Dendritic cell treated with granulocyte-macrophage colony-stimulating factor and Interleukin-4, amounts not matched to agents 40 ng/mL and 50 ng/mL, for 4 days (primary cell): Measurements from ENCODE around the gene AOPEP.

Source experiments
- H3K27ac Mint-ChIP-seq: one replicate; pipeline ENCODE4 v1.8.0; 2022; ENCODE audit warnings: mild to moderate bottlenecking, mixed read lengths
- H3K27me3 Mint-ChIP-seq: one replicate; pipeline ENCODE4 v1.8.0; 2022; ENCODE audit warnings: mild to moderate bottlenecking, mixed read lengths
- H3K36me3 Mint-ChIP-seq: one replicate; pipeline ENCODE4 v1.8.0; 2022; ENCODE audit warnings: low read depth, mixed read lengths
- H3K4me1 Mint-ChIP-seq: one replicate; pipeline ENCODE4 v1.8.0; 2022; ENCODE audit warnings: low read depth, mixed read lengths
- H3K4me3 Mint-ChIP-seq: one replicate; pipeline ENCODE4 v1.8.0; 2022; ENCODE audit warnings: mild to moderate bottlenecking, moderate library complexity, mixed read lengths
- H3K9me3 Mint-ChIP-seq: one replicate; pipeline ENCODE4 v1.8.0; 2022; ENCODE audit warnings: mixed read lengths
- intact Hi-C: fragments of 100-400 bp; cut with micrococcal nuclease; formaldehyde crosslinking; loops from one replicate; pipeline ENCODE4 v1.15.0; 2022

The AOPEP gene

GRCh38 chr9:94734054-94734754 lies 7.7 kb downstream of the AOPEP start:
- H3K27ac Mint-ChIP-seq = no peak overlapping the region
- H3K36me3 Mint-ChIP-seq = peaks cover 6% of the 10 kb centered on the region
- H3K27me3 Mint-ChIP-seq = no peaks in the 10 kb centered on the region
- intact Hi-C loops = no loop called here
- no peak overlapping the region for H3K4me3 Mint-ChIP-seq
- H3K9me3 Mint-ChIP-seq = no peaks in the 10 kb centered on the region
- H3K4me1 Mint-ChIP-seq = peaks cover 14% of the 10 kb centered on the region

GRCh38 chr9:94736759-94737158 lies 10.3 kb downstream of the AOPEP start:
- H3K36me3 Mint-ChIP-seq = peaks cover 6% of the 10 kb centered on the region
- no peaks in the 10 kb centered on the region for H3K27me3 Mint-ChIP-seq
- H3K4me1 Mint-ChIP-seq = peaks cover 14% of the 10 kb centered on the region
- H3K9me3 Mint-ChIP-seq = no peaks in the 10 kb centered on the region
- H3K27ac Mint-ChIP-seq = no peak overlapping the region
- intact Hi-C loops = no loop called here
- no peak overlapping the region for H3K4me3 Mint-ChIP-seq

GRCh38 chr9:94740145-94740840 lies 13.8 kb downstream of the AOPEP start:
- Mint-ChIP-seq H3K36me3 (peaks cover 15% of the 10 kb centered on the region), H3K27ac (no peak overlapping the region), H3K4me1 (peaks cover 18% of the 10 kb centered on the region), H3K4me3 (no peak overlapping the region), H3K9me3 (no peaks in the 10 kb centered on the region), H3K27me3 (no peaks in the 10 kb centered on the region)
- intact Hi-C loops = no loop called here

GRCh38 chr9:94741866-94742265 lies 15.4 kb downstream of the AOPEP start:
- Mint-ChIP-seq H3K4me1 (peaks cover 18% of the 10 kb centered on the region), H3K27me3 (no peaks in the 10 kb centered on the region), H3K36me3 (peaks cover 9% of the 10 kb centered on the region), H3K4me3 (no peak overlapping the region), H3K27ac (no peak overlapping the region), H3K9me3 (no peaks in the 10 kb centered on the region)
- intact Hi-C loops = no loop called here

- Mint-ChIP-seq H3K36me3 (peaks cover 10% of the 10 kb centered on the region), H3K27ac (no peak overlapping the region), H3K4me3 (no peak overlapping the region), H3K9me3 (no peaks in the 10 kb centered on the region), H3K27me3 (no peaks in the 10 kb centered on the region), H3K4me1 (peaks cover 18% of the 10 kb centered on the region)
- intact Hi-C loops = no loop called here
Measured at GRCh38 chr9:94743035-94743954, 16.8 kb downstream of the AOPEP start.

GRCh38 chr9:94745806-94746540 lies 19.5 kb downstream of the AOPEP start:
- Mint-ChIP-seq H3K36me3 (peaks cover 32% of the 10 kb centered on the region), H3K27ac (no peak overlapping the region), H3K4me3 (no peak overlapping the region), H3K4me1 (peaks cover 14% of the 10 kb centered on the region), H3K27me3 (no peaks in the 10 kb centered on the region), H3K9me3 (peaks cover 18% of the 10 kb centered on the region)
- intact Hi-C loops = no loop called here

- Mint-ChIP-seq H3K27ac (no peak overlapping the region), H3K9me3 (peaks cover 18% of the 10 kb centered on the region)
Measured at GRCh38 chr9:94746541-94747370, 20.3 kb downstream of the AOPEP start.

GRCh38 chr9:94754976-94755475 lies 28.5 kb downstream of the AOPEP start:
- H3K27me3 Mint-ChIP-seq = no peaks in the 10 kb centered on the region
- peaks cover 5% of the 10 kb centered on the region for H3K9me3 Mint-ChIP-seq
- no peaks in the 10 kb centered on the region for H3K4me1 Mint-ChIP-seq
- no peak overlapping the region for H3K4me3 Mint-ChIP-seq
- no peak overlapping the region for H3K27ac Mint-ChIP-seq
- intact Hi-C loops = no loop called here
- peaks cover 7% of the 10 kb centered on the region for H3K36me3 Mint-ChIP-seq

More at GRCh38 chr9:94746541-94747370, 20.3 kb downstream of the AOPEP start:
- Mint-ChIP-seq H3K4me1 (peaks cover 13% of the 10 kb centered on the region), H3K36me3 (peaks cover 32% of the 10 kb centered on the region), H3K27me3 (no peaks in the 10 kb centered on the region), H3K4me3 (no peak overlapping the region)
- intact Hi-C loops = no loop called here

- Mint-ChIP-seq H3K4me1 (peaks cover 5% of the 10 kb centered on the region), H3K36me3 (peaks cover 13% of the 10 kb centered on the region), H3K27me3 (no peaks in the 10 kb centered on the region), H3K9me3 (no peaks in the 10 kb centered on the region), H3K4me3 (no peak overlapping the region), H3K27ac (no peak overlapping the region)
- intact Hi-C loops = no loop called here
Measured at GRCh38 chr9:94757158-94757557, 30.7 kb downstream of the AOPEP start.

- Mint-ChIP-seq H3K9me3 (no peaks in the 10 kb centered on the region), H3K36me3 (peaks cover 13% of the 10 kb centered on the region), H3K4me1 (peaks cover 5% of the 10 kb centered on the region), H3K27me3 (no peaks in the 10 kb centered on the region), H3K4me3 (no peak overlapping the region), H3K27ac (no peak overlapping the region)
- intact Hi-C loops = no loop called here
Measured at GRCh38 chr9:94758031-94758430, 31.5 kb downstream of the AOPEP start.

GRCh38 chr9:94758880-94759279 lies 32.4 kb downstream of the AOPEP start:
- Mint-ChIP-seq H3K36me3 (peaks cover 13% of the 10 kb centered on the region), H3K9me3 (no peaks in the 10 kb centered on the region), H3K27me3 (no peaks in the 10 kb centered on the region), H3K4me3 (no peak overlapping the region), H3K4me1 (peaks cover 5% of the 10 kb centered on the region), H3K27ac (no peak overlapping the region)
- intact Hi-C loops = no loop called here

GRCh38 chr9:94760010-94760409 lies 33.5 kb downstream of the AOPEP start:
- peaks cover 13% of the 10 kb centered on the region for H3K36me3 Mint-ChIP-seq
- peaks cover 5% of the 10 kb centered on the region for H3K4me1 Mint-ChIP-seq
- no peaks in the 10 kb centered on the region for H3K9me3 Mint-ChIP-seq
- H3K27ac Mint-ChIP-seq = no peak overlapping the region
- no peak overlapping the region for H3K4me3 Mint-ChIP-seq
- intact Hi-C loops = no loop called here
- H3K27me3 Mint-ChIP-seq = no peaks in the 10 kb centered on the region

- no peak overlapping the region for H3K27ac Mint-ChIP-seq
- H3K4me1 Mint-ChIP-seq = peaks cover 5% of the 10 kb centered on the region
- H3K4me3 Mint-ChIP-seq = no peak overlapping the region
- H3K27me3 Mint-ChIP-seq = no peaks in the 10 kb centered on the region
- H3K9me3 Mint-ChIP-seq = no peaks in the 10 kb centered on the region
- intact Hi-C loops = no loop called here
- peaks cover 13% of the 10 kb centered on the region for H3K36me3 Mint-ChIP-seq
Measured at GRCh38 chr9:94760660-94761059, 34.2 kb downstream of the AOPEP start.
